ENCODE data around the gene ECI2.

Gene ECI2, protein sequence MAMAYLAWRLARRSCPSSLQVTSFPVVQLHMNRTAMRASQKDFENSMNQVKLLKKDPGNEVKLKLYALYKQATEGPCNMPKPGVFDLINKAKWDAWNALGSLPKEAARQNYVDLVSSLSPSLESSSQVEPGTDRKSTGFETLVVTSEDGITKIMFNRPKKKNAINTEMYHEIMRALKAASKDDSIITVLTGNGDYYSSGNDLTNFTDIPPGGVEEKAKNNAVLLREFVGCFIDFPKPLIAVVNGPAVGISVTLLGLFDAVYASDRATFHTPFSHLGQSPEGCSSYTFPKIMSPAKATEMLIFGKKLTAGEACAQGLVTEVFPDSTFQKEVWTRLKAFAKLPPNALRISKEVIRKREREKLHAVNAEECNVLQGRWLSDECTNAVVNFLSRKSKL

DNA sequence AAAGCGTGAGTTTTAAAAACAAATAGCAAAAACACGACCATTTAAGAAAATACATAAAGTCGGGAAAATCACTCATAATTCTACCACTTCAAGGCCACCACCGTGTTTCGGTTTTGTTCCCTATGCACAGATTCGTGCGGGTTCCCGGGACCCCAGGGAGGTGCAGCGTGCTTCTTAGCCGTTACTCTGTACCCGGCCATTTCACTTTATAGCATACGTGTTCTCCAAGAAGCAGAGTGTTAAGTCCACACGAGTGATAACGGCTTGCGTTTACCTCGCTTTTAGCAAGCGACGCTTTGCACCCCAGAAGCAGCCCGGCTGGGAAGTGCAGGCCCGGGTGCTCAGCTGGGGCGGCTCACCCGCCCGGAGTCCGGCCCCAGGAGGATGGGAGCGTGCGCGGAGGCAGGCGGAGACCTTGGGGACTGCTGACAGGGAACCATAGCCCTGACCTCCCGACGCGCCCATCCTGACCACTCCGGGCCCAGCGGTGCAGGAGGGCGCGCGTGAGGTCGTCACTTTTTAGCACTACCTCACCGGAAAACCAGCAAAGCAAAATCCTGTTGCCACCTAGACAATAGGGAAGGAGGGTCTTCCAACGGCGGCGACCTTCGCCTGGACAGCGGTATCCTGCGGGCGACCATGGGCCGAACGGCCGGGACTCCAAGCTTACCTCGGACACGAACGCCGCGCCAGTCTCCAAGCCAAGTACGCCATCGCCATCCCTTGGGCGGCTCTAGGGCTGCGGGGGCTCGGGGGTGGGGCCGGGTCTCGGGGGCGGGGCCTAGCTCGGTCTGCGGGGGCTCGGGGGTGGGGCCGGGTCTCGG is at the start of gene ECI2:
ECI2 (minus strand) TSS at position 735 of the 824 bp plus-strand sequence; CDS start at position 720, 15 bp downstream.
- no peak for FAIRE-seq

DNA sequence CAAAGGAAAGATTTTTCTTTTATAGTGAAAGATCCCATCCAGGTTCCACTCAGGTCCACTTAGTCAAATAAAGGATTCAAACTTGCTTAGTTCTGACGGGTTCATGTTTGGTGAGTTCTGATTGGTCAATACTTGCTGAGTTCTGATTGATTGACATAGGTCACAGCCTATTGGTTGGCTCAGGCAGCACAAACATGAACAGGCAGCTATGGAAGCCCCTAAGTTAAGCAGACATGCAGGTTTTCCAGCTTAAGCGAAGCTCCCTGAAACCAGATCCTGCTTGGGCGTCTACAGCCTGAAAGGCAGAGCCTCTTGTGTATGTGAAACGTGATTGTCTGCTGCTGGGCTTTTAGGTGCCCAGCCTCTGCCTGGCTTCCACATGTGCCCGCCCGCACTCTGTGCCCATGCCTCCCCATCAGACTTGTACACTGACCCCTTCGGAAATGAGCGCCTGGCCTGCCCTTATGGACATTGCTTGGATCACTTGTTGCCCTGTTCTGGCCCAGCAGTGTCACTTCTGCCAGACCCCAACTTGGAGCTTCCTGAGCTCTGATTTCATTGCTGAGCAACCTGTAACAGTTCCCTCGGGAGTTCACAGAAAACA is 45.4 kb upstream of the ECI2 start:
- FAIRE-seq, result no peak

DNA sequence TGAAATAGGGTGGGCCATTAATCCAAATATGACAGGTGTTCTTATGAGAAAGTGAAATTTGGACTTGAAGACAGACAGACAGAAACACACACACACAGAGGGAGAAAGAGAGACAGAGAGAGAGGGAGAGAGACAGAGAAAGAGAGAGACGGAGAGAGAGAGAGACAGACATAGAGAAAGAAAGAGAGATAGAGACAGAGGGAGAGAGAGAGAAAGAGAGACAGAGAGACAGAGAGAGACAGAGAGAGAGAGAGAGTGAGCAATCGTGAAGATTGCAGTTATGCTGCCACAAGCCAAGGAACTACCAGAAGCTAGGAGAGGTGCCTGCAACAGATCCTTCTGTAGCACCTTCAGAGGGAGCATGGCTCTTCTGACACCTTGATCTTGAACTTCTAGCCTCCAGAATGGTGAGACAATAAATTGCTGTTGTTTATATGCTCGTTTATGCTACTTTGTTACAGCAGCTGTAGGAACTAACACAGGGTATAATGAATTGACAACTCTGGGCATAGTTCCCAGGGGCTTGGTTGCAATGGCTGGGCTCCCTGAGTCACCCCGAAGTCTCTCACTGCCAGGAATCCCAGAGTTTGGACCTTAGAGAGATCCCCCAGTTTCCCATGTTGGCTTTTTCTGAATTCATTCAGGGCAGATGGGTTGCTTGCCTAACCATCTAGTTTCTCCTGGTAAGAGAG is 44.7 kb upstream of the ECI2 start:
- FAIRE-seq, result no peak

DNA sequence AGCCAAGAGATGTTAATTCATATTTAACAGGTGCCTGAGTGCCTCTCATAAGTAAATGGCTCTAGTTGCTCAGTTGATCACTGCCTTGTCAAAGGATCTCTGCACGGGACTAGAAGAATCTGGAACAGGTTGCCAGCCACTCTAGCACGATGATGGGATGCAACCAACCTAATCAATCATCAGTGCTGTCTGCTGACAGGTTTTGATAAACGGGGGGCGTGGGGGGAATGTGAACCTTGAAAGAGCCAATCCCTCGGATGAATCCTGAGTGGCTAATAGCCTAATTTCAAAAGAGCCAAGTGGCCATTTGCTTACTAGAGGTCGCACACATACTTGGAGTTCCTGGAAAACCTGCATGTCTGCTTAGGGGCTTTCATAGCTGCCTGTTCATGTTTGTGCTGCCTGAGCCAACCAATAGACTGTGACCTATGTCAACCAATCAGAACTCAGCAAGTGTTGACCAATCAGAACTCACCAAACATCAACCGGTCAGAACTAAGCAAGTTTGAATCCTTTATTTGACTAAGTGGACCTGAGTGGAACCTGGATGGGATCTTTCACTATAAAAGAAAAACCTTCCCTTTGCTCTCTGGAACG is 43.5 kb upstream of the ECI2 start:
- FAIRE-seq, result no peak

DNA sequence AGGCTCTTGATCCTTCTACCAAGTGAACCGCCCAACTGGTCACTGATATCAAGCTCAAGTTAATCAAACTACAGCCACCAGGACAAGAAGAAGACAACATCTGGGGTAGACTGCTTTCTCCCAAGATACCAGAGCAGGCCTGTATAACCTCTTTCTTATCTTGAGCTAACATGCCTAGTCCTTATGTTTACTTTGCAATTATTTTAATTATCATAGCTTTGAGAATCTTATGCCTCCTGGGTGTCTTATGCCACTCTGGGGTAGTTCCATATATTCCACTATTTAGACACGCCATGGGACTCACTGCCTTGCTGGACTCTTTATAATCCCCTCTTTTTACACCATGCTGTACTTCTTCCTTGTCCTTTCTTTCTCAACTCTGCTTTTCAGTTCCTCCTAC is 41.5 kb upstream of the ECI2 start:
- no peak for FAIRE-seq

DNA sequence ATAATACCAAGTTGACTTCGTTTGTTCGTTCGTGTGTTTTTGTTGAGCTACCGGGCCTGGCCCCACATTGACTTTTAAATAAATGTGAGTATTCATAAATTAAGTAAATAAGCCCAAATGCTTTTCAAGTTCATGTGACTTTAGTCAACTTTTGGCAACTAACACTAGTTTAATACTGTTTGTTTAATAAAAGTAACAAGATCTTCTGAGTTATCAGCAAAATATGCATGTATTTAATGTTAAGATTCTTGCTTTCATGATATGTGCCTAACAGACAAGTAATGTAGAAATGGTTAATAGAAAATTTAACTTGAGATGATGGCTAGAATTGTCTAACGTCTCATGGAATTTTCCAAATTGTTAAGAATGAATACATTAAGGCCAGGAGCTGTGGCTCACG is 38.7 kb upstream of the ECI2 start:
- no peak for FAIRE-seq

DNA sequence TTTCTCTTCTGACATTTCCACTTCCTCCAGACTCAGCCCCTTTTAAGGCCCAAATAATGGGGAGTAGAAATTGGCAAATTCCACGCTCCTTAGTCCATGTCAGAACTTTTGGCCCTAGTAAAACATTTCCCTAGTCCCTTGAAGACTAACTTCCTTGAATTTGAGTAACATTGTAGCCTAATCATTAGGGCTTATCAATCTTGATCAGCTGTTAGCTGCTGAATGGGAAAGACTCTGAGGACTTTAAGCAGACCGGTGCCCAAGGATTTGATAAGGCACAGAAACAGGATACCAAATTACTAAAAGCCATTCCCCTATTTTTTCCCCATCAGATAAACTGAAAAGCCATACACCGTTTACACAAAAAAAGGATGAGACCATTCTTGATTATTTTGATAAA is 37.0 kb upstream of the ECI2 start:
- FAIRE-seq, result no peak

DNA sequence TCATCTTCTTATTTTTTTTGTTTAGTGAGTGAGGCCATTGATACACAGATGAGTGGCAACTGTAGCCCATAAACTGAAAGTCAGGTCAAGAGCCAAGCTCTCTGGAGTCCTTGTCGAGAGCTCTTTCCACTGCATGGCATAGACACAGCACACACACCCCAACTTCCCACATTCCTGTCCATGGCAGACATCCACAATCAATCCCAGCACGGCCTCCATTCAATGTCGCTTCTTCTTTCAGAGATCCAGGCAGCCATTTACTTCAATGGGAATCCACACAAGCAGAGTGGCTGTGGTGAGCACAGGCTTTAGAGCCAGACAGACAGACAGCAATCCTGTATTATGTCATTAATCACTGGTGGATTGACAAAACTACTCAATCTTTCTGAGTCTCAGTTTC is 34.9 kb upstream of the ECI2 start:
- no peak for FAIRE-seq

DNA sequence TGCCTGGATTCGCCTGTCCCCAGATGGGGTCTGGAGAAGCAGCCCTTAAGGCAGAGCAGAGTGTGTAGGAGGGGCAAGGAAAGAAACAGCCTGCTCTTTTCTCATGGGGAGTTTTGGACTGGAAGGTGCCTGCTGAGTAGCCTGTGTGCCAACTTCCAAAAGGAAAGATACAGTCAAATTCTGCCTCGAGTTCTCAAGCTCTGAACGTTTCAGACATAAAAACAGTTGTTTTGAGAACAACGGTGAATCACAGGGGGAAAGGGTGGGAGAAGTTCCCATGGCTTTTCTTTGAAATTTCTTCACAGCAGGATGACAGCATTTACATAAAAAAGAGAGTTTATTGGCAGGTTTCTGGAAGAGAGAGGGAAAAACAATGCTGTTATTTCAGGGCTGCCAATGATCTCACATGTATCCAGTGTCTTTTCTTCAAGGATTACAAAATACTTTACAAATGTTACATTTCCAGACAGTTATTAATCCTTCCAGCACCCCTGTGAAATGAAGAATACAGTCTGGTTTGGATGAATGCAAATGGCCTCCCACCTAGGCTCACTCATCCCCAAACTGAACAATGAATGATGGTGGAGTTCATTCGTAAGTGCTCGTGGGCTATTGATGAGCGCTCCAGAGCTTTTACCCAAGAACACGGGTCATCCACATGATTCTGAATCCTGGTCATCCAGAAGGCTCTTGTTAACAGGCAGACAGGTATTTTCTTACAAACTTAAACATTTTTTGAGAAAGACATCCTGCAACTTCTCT is 33.8 kb upstream of the ECI2 start:
- no peak for FAIRE-seq

DNA sequence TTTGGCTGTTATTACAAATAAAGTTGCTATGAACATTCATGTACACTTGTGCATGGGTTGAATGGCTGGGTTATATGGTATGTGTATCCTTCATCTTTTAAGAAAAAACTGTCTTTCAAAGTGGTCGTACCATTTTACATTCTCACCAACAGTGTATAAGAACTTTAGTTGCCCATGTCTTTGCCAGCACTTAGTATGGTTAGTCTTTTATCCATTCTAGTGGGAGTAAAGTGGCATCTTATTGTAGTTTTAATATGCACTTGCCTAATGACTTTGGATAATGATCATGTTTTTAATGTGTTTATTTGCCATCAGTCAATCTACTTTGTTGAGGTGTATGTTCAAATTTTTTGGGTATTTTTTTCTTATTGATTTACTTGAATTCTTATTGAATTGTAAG is 32.5 kb upstream of the ECI2 start:
- FAIRE-seq, result no peak

DNA sequence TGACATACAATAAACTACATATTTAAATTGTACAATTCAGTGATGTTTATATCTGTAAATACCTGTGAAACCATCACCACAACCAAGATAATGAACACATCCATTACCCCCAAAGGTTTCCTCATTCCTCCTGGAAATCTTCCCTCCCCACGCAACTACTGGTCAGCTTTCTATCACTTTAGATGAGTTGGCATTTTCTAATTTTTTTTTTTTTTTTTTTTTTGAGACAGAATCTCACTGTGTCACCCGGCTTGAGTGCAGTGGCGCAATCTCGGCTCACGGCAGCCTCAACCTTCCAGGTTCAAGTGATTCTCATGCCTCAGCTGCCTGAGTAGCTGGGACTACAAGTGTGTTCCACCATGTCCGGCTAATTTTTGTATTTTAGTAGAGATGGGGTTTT is 31.7 kb upstream of the ECI2 start:
- FAIRE-seq, result no peak

DNA sequence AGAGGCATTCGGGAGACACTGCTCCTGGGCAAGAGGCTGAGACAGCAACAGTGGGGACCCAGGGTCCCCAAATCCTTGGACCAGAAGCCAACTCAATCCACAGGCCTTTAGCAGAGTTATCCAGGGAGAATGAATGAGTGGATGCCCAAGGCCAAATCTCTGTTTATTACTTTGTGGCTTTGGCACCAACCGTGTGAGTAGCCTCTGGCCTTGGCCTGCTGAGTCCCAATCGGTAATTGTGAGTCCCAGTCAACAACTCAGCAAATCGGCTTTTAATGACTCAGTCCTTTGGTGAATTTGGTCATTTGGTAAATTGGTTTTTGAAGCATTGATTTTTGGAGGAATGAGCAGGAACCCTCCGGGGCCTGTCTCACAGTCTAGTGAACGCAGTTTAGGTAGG is 29.1 kb upstream of the ECI2 start:
- FAIRE-seq, result no peak

DNA sequence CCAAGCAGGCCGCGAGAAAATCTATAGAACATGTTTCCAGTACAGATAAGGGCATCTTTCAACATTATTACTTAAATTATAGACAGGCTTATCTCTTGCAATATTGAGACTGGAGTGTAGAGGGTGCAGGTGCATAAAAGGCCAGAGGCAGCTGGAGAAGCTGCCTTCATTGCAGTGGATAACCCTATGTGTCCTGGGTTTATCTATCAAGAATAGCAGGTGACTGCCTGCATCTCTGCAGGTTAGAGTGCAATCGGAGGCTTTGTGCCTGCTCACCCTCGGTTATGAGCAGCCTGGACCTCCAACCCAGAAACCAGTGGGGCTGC is 28.7 kb upstream of the ECI2 start:
- FAIRE-seq, result no peak

DNA sequence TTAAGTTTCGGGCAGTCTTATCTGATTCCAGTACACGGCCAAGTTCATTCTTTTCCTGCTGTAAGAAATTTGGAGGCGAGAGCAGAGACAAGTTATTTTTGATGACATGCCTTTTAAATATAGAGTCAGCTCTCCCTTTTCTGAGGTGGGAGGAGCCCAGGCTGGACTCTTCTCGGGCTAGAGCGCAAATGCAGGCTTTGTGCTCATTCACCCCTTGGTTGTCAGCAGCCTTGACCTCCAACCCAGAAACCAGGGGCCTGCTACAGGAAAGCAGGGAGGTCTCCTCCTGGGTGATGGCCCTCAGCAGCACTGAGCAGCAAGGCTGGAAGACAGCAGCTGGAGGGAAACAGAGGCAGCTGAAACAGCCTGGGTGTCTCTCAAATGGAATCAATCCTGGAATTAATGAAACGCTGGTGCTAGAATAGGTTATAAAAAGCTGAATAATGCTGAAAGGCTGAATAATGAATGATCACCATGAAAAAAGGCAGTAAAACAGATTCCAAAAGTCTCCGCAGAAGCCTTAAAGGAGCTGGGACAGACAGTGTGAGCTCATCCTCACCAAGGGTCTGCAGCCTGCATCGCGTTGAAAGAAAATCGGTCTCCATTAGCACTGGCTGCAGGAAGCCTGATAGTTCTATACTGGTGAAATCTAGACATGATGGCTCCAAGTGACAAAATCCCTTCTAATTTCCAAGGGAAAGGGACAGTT is 28.2 kb upstream of the ECI2 start:
- FAIRE-seq, result no peak

DNA sequence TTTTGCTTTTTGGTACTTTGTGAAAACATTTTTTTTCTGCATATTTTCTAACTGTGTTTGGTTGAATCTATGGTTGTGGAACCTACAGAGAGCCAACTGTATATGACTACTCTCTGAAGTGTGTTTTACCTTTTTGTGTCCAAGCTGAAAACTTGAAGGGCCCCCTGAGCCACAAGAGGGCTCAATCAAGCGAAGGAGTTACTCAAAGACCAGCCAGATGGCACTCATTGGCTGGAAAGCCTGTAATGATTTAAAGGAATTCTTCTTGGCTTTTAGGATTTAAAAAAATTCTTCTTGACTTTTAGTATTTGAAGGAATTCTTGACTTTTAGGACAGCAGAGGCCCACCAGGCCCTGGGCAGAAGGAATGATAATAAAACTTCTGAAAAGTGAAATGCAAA is 27.0 kb upstream of the ECI2 start:
- no peak for FAIRE-seq

DNA sequence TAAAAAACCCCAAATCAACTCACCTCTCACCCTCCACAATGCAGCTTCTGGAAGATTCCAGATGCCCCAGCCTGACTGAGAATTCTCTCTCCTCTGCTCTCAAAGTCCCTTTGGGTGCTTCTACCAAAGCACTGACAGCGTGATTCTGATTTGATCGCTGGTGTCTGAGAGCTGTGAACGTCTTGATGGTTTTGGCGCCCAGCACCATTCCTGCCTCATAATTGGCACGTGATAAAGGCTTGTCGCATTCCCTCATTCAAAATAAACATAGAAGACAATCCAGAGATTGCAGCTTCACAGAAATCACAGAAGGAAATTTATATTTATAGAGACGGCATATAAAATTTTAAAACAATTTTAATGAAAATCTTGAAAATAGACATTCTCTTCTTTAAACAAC is 24.1 kb upstream of the ECI2 start:
- FAIRE-seq, result no peak

DNA sequence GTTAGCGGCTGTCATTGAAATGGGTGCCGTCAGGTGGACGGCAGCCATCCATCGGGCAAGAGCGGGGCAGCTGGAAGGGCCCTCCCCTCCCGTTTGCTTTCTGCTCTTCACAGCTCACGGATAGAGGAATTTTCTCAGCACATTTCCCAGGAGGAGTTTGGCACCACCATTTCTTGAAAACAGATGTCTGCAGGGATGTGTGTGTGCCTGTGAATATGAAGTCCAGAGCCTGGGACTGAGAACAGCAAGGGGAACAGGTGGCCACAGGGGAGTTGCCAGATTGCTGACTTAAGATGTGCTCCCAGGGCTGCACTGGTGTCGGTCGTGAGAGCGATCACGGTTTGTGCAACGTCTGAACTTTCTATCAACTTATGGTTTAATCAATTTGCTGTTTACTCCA is 22.1 kb upstream of the ECI2 start:
- FAIRE-seq, result no peak

DNA sequence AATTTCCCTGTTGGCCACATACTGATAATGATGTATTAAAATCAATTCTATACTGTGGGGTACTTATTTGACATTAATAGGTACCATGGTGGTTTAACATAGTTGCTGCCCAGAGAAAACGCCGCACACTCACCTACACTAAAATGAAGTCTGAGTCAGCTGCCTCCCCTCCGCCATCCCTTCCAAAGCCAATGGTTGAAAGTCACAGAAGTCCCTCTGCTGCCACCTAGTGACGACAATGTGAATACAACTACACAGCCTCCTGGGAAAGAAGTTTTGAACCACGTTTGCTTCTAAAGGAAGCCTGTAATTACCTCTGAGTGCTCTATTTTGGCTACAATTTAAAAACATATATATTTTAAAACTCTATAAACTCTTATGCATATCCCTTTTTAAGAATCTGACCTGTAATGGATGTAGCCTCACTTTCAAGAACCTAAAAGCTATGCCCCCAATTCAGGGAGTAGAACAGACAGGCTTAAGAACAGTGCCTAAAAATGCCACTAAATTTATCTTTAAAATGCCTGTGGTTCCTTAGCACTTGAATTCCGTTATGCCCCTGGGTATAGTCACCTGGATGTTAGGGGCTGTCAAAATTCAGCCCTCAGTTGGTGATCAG is 20.6 kb upstream of the ECI2 start:
- FAIRE-seq, result peak; percentile 93

DNA sequence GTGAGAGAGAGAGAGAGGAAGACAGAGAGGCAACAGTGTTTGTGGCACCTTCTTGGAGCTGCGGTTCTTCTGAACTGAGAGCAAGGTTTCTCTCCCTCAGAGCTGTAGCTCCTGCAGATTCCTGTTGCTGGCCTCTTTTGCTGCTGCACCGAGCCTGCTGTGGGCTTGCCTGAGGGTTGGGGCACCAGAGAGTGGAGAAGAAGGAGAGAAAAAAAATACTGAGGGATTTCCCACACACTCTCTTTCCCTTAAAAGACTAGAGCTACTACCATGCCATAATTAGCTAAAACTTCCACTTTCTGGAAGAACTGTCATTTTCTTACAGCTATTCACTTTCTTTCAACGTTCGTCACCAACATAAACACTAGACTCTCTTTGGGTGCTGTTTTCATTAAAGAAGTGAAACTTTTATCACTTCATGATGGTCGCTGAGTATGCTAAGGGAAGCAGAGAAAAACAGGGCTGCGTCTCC is 18.2 kb upstream of the ECI2 start:
- no peak for FAIRE-seq

DNA sequence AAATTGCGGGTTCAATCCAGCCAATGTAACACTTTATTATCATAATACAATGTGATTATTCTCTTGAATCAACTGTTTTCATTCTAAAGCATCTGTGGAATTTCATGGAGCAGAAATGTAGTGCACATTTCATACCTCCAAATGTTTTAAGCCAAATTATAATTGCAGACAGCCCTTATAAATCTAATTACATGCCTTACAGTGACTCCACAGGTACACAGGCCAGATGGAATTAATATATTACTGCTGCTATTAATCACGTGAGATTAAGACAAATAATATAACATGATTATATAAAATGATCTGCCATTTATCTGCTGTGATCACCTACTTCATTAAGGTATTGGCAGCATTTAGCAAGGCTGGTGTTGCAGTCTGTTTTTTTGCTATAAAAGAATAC is 9.7 kb upstream of the ECI2 start:
- FAIRE-seq, result no peak

DNA sequence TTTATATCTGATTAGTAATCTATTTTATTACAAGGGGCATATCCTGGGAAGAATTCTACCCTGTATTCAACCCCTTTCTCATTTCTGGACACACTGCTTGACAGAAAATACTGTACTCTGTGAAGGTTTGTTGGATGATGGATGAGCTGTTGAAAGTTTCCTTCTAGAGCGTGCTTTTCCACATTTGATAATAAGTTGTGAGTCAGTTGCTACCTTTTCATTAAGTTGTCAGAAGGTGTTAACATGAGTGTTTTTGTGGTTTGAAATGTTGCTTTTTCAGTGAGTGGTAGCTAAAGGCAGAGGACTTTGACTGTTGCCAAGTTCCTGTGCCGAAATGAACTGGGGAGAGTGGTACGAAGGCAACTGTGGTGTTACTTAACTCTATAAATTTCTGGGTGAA is 3.9 kb upstream of the ECI2 start:
- FAIRE-seq, result no peak

All from A204.1 (cell line).